Ascending aorta (tissue), 2 donors: Measurements from ENCODE around the gene DQX1. TPM values are rescaled to one million over a fixed set of nuclear protein-coding genes. Genes with fewer than 3 reads are reported as not detected.

Experiments used
- DNase-seq, 2 donors: peaks; one replicate each; pipeline ENCODE4 v3.0.0-alpha.2; 2019; ENCODE audit warnings: low spot score in 2 of 2
- H3K27ac ChIP-seq, 2 donors: fragments of 200-600 bp; sonication (generic); one replicate each; pipeline ENCODE4 v1.5.1; 2016 to 2017; ENCODE audit warnings: mild to moderate bottlenecking in 1 of 2
- H3K27me3 ChIP-seq: fragments of 200-600 bp; sonication (generic); one replicate; pipeline ENCODE4 v1.5.1; 2017
- H3K36me3 ChIP-seq, 2 donors: fragments of 200-600 bp; sonication (generic); one replicate each; pipeline ENCODE4 v1.5.1; 2016
- H3K4me1 ChIP-seq, 2 donors: fragments of 200-600 bp; sonication (generic); one replicate each; pipeline ENCODE4 v1.5.1; 2016 to 2017; ENCODE audit warnings: mild to moderate bottlenecking in 1 of 2
- H3K4me3 ChIP-seq, 2 donors: fragments of 200-600 bp; sonication (generic); one replicate each; pipeline ENCODE4 v1.5.1; 2016 to 2017; ENCODE audit warnings: mild to moderate bottlenecking in 1 of 2
- H3K9me3 ChIP-seq, 2 donors: fragments of 200-600 bp; sonication (generic); one replicate each; pipeline ENCODE4 v1.5.1; 2016
- CTCF ChIP-seq, 3 experiments: fragments of 200-600 bp in 2 of 3; fragments of 450-650 bp in 1 of 3; sonication (generic) in 2 of 3; IDR thresholded peaks; one replicate each; pipeline ENCODE4 v1.5.1; 2016 to 2019; ENCODE audit warnings: antibody characterized with exemption in 3 of 3, mild to moderate bottlenecking in 1 of 3, moderate library complexity in 1 of 3
- intact Hi-C: fragments of 100-400 bp; cut with DNase I; formaldehyde crosslinking; loops from one replicate; pipeline ENCODE4 v1.15.1; 2023
- total RNA-seq: library from RNA; depleted of rRNA; stranded (reverse); fragments of >200 nt; gene quantifications from one replicate; pipeline ENCODE4 v1.1.0, GENCODE V29; 2016

DQX1 gene
- total RNA-seq, 1 donor from 2014 or later: not detected

- Histone ChIP-seq H3K4me1 (peaks cover 9 to 21% of the 10 kb centered on the region in 2 donors), H3K27me3 (no peaks in the 10 kb centered on the region), H3K9me3 (no peaks in the 10 kb centered on the region), H3K4me3 (peak overlapping the region; percentile 80 to 85), H3K36me3 (peaks cover 13 to 34% of the 10 kb centered on the region in 2 donors), H3K27ac (peak overlapping the region in 1 of 2 donors; percentile 85)
- intact Hi-C loops: no loop called here
- no peak for DNase-seq
- no peak for TF ChIP-seq CTCF (IDR thresholded peaks at IDR 0.05)
Observed at GRCh38 chr2:74481431-74481830, 44.6 kb downstream of the DQX1 start.

- DNase-seq: no peak
- no peak for TF ChIP-seq CTCF (IDR thresholded peaks at IDR 0.05)
- H3K27me3 ChIP-seq: no peaks in the 10 kb centered on the region
- H3K27ac ChIP-seq: no peak overlapping the region
- intact Hi-C loops: no loop called here
- H3K36me3 ChIP-seq: peaks cover 31 to 34% of the 10 kb centered on the region in 2 donors
- no peaks in the 10 kb centered on the region for H3K9me3 ChIP-seq
- H3K4me3 ChIP-seq: no peak overlapping the region
- H3K4me1 ChIP-seq: peaks cover 14% of the 10 kb centered on the region in 2 donors
Observed at GRCh38 chr2:74474899-74475298, 51.1 kb downstream of the DQX1 start.

GRCh38 chr2:74474481-74474880 is 51.5 kb downstream of the DQX1 start:
- Histone ChIP-seq H3K27ac (no peak overlapping the region), H3K4me3 (no peak overlapping the region), H3K4me1 (peaks cover 13 to 14% of the 10 kb centered on the region in 2 donors), H3K27me3 (no peaks in the 10 kb centered on the region), H3K36me3 (peaks cover 30 to 32% of the 10 kb centered on the region in 2 donors), H3K9me3 (no peaks in the 10 kb centered on the region)
- no peak for TF ChIP-seq CTCF (IDR thresholded peaks at IDR 0.05)
- DNase-seq: no peak
- intact Hi-C loops: no loop called here

- intact Hi-C loops: loop anchor here (1.0 to 2.0 kb wide), 2 partner anchors 9 to 14 kb away; partner anchors contain the start of genes CCDC142 and WBP1
- no peak for TF ChIP-seq CTCF (IDR thresholded peaks at IDR 0.05)
- no peaks in the 10 kb centered on the region for H3K27me3 ChIP-seq
- peak overlapping the region; percentile 88 to 95 for H3K27ac ChIP-seq
- peaks cover 22 to 32% of the 10 kb centered on the region in 2 donors for H3K36me3 ChIP-seq
- H3K4me1 ChIP-seq: peaks cover 10 to 14% of the 10 kb centered on the region in 2 donors
- DNase-seq: no peak
- H3K4me3 ChIP-seq: peak overlapping the region; percentile 63 to 81
- H3K9me3 ChIP-seq: no peaks in the 10 kb centered on the region
Observed at GRCh38 chr2:74472945-74473258, 53.1 kb downstream of the DQX1 start.

- peak within 1 kb of the TSS; percentile 88 to 95 for H3K27ac ChIP-seq
- H3K27me3 ChIP-seq: no peaks in the 10 kb centered on the region
- DNase-seq: peak; percentile 70 to 96
- H3K4me1 ChIP-seq: peaks cover 10 to 14% of the 10 kb centered on the region in 2 donors
- no peaks in the 10 kb centered on the region for H3K9me3 ChIP-seq
- H3K4me3 ChIP-seq: peak within 1 kb of the TSS; percentile 63 to 81
- intact Hi-C loops: loop anchor here (1.0 to 2.0 kb wide), 2 partner anchors 10 to 14 kb away; partner anchors contain the start of genes CCDC142 and WBP1
- TF ChIP-seq CTCF (IDR thresholded peaks at IDR 0.05): no peak
- peaks cover 17 to 28% of the 10 kb centered on the region in 2 donors for H3K36me3 ChIP-seq
Observed at GRCh38 chr2:74472086-74472944, 53.7 kb downstream of the DQX1 start, which contains the start of gene MRPL53. MRPL53 (minus strand) TSS chr2:74472680; CDS start chr2:74472660, 20 bp downstream.
